ENCODE results near the gene PHGDH. TPM values are rescaled to one million over a fixed set of nuclear protein-coding genes. Genes with fewer than 3 reads are reported as not detected.

Gene PHGDH
- total and polyA plus RNA-seq, 2 of the 13 experiments (the other 11 are each of a cell fraction or from before 2014, with no cell fraction given) = 95.8 to 133 TPM

GRCh38 chr1:119743776-119744597 lies 32.3 kb downstream of the PHGDH start (continued):
- TF ChIP-seq ZBTB4 (CRISPR knock-in tag; IDR thresholded peaks at IDR 0.05; ENCODE audit: borderline replicate concordance) (peak; percentile 57; the same call in 1 of the 2 replicates), ZNF260 (CRISPR knock-in tag; IDR thresholded peaks at IDR 0.05; ENCODE audit: borderline replicate concordance, low read depth) (no peak), MATR3 (CRISPR knock-in tag; IDR thresholded peaks at IDR 0.05) (no peak), ZNF572 (CRISPR knock-in tag; IDR thresholded peaks at IDR 0.05) (no peak), SP5 (CRISPR knock-in tag; IDR thresholded peaks at IDR 0.05; ENCODE audit: borderline replicate concordance, low read depth) (no peak), STAG1 (CRISPR knock-in tag; IDR thresholded peaks at IDR 0.05) (peak; percentile 92), KDM5B (CRISPR knock-in tag; IDR thresholded peaks at IDR 0.05; ENCODE audit: borderline replicate concordance) (no peak; the same call in 1 of the 2 replicates), ZNF414 (CRISPR knock-in tag; IDR thresholded peaks at IDR 0.05) (no peak), ZNF883 (CRISPR knock-in tag; IDR thresholded peaks at IDR 0.05; ENCODE audit: not compliant biosample characterization) (no peak), ARID5B (CRISPR knock-in tag; IDR thresholded peaks at IDR 0.05) (peak; percentile 34), ZNF431 (CRISPR knock-in tag; IDR thresholded peaks at IDR 0.05; ENCODE audit: borderline replicate concordance, low read depth) (no peak), ZBTB38 (CRISPR knock-in tag; IDR thresholded peaks at IDR 0.05) (no peak), ZNF557 (CRISPR knock-in tag; IDR thresholded peaks at IDR 0.05) (0 out of 2 replicates have a peak, but pooled peaks have one; percentile 45), ZNF782 (CRISPR knock-in tag; IDR thresholded peaks at IDR 0.05; ENCODE audit: borderline replicate concordance) (no peak), CHCHD3 (CRISPR knock-in tag; IDR thresholded peaks at IDR 0.05) (no peak), ESRRA (CRISPR knock-in tag; IDR thresholded peaks at IDR 0.05; ENCODE audit: low read depth) (no peak)
- TF ChIP-seq, protein P1, sequence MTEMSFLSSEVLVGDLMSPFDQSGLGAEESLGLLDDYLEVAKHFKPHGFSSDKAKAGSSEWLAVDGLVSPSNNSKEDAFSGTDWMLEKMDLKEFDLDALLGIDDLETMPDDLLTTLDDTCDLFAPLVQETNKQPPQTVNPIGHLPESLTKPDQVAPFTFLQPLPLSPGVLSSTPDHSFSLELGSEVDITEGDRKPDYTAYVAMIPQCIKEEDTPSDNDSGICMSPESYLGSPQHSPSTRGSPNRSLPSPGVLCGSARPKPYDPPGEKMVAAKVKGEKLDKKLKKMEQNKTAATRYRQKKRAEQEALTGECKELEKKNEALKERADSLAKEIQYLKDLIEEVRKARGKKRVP (CRISPR knock-in tag; IDR thresholded peaks at IDR 0.05) = no peak
- TF ChIP-seq, protein P2, sequence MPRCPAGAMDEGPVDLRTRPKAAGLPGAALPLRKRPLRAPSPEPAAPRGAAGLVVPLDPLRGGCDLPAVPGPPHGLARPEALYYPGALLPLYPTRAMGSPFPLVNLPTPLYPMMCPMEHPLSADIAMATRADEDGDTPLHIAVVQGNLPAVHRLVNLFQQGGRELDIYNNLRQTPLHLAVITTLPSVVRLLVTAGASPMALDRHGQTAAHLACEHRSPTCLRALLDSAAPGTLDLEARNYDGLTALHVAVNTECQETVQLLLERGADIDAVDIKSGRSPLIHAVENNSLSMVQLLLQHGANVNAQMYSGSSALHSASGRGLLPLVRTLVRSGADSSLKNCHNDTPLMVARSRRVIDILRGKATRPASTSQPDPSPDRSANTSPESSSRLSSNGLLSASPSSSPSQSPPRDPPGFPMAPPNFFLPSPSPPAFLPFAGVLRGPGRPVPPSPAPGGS (CRISPR knock-in tag; IDR thresholded peaks at IDR 0.05) = no peak

Data from HepG2 (cell line).